ENCODE results near the gene TCF12. TPM values are rescaled to one million over a fixed set of nuclear protein-coding genes. Genes with fewer than 3 reads are reported as not detected.

TCF12 gene
- total and polyA plus RNA-seq, 2 of the 8 experiments (the other 6 are each of a cell fraction or from before 2014, with no cell fraction given): 85.8 to 101 TPM

DNA sequence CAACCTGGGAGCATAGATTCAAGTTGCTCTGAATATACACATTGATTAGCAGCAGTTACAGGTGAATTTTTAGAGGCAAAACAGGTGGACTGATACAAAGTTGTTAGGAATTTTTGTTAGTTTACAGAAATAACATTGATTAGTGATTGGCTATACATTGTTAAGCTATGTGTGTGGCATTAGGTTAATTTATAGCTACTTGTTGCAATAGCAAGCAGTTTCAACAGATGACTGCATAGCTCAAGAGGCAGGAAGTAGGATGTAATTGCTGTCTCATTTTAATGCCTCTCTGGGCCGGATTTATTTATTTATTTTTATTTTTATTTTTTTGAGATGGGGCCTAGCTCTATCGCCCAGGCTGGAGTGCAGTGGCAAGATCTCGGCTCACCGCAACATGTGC is 99.7 kb downstream of the TCF12 start:
- Histone ChIP-seq H3K56ac (replicated peaks; ENCODE audit: insufficient read length, low read depth, low read length) (no peak overlapping the region), H3K9me3 (ENCODE audit: insufficient read depth in 2 of 2, low read depth in 1 of 2, low read length in 1 of 2) (no peaks in the 10 kb centered on the region), H2BK120ac (replicated peaks; ENCODE audit: low read depth, low read length) (no peak overlapping the region), H3K79me2 (ENCODE audit: control insufficient read depth in 1 of 2, insufficient read depth in 2 of 2, low read length in 2 of 2) (peaks cover 0 to 89% of the 10 kb centered on the region in 2 experiments; a peak in 3 of 4 replicates), H3K18ac (ENCODE audit: extremely low read depth, low read length) (no peak overlapping the region), H2AK5ac (ENCODE audit: low read depth, low read length) (no peak overlapping the region), H3K23ac (ENCODE audit: insufficient read length) (no peak overlapping the region), H2BK15ac (ENCODE audit: low read length) (no peak overlapping the region), H3K9ac (replicated peaks in 1 of 4; ENCODE audit: extremely low read depth in 1 of 4, low read depth in 3 of 4, low read length in 3 of 4) (no peak overlapping the region), H3K14ac (ENCODE audit: insufficient read length) (no peak overlapping the region), H3K4me3 (ENCODE audit: extremely low read depth in 1 of 4, insufficient read depth in 2 of 4, low read depth in 3 of 4, low read length in 4 of 4) (no peak overlapping the region), H4K8ac (ENCODE audit: extremely low read depth, insufficient read depth, low read length) (no peak overlapping the region), H3K79me1 (ENCODE audit: low read depth, low read length) (peaks cover 3% of the 10 kb centered on the region; the same call in 1 of the 2 replicates), H2BK5ac (ENCODE audit: low read depth, low read length) (no peak overlapping the region), H3K4me1 (replicated peaks in 1 of 4; ENCODE audit: control insufficient read depth in 3 of 4, insufficient read depth in 4 of 4, low read length in 3 of 4) (peaks cover 1 to 12% (median 6%) of the 10 kb centered on the region in 4 experiments; a peak in 5 of 7 replicates), H3K27me3 (replicated peaks in 1 of 4; ENCODE audit: control insufficient read depth in 3 of 4, extremely low read depth in 1 of 4, insufficient read depth in 3 of 4, low read length in 3 of 4) (no peaks in the 10 kb centered on the region), H4K20me1 (replicated peaks in 1 of 2; ENCODE audit: control insufficient read depth in 1 of 2, insufficient read depth in 2 of 2, low read length in 2 of 2) (peaks cover 0 to 6% of the 10 kb centered on the region in 2 experiments), H2BK12ac (ENCODE audit: low read depth, low read length) (no peak overlapping the region; the same call in 1 of the 2 replicates), H3K27ac (ENCODE audit: low read depth, low read length) (no peak overlapping the region), H3K23me2 (ENCODE audit: low read depth, low read length) (no peaks in the 10 kb centered on the region), H3K4ac (replicated peaks; ENCODE audit: insufficient read length, low read depth, low read length) (no peak overlapping the region), H3K4me2 (ENCODE audit: insufficient read depth in 1 of 2, low read depth in 2 of 2, low read length in 2 of 2) (no peak overlapping the region), H4K5ac (ENCODE audit: insufficient read length, low read depth, low read length) (no peak overlapping the region), H2BK20ac (ENCODE audit: low read length) (no peak overlapping the region), H2AFZ (ENCODE audit: low read length) (no peak overlapping the region), H4K91ac (replicated peaks; ENCODE audit: insufficient read length, low read length) (no peak overlapping the region), H3K36me3 (ENCODE audit: control insufficient read depth in 2 of 4, insufficient read depth in 4 of 4, low read length in 3 of 4) (no peaks in the 10 kb centered on the region; a peak in 1 of 8 replicates)
- ChIA-PET CTCF (ENCODE audit: partially characterized antibody) (interaction anchor here (0.6 to 2.3 kb wide), 6 partner anchors 36 to 288 kb away, joined by 3 to 6 read pairs (median 4); no protein-coding TSS in a partner anchor), POLR2A (ENCODE audit: partially characterized antibody) (no interaction called here)
- FAIRE-seq (no peak), DNase-seq (ENCODE audit: low read depth in 1 of 2, low spot score in 2 of 2) (no peak)
- 70% methylated on average over 4 of the region's 4 CpGs; no CpG with 5 or more reads in 1 of the 2 experiments for WGBS, 2 experiments (ENCODE audit: extremely low coverage in 1 of 2, insufficient coverage in 1 of 2, insufficient read length in 1 of 2, insufficient replicate concordance in 2 of 2, low coverage in 1 of 2, low lambda C conversion rate in 2 of 2, missing lambda C conversion rate in 1 of 2)
- TF ChIP-seq CHD2 (IDR thresholded peaks at IDR 0.05; ENCODE audit: low read length): no peak
- no peak for TF ChIP-seq CBX8 (IDR thresholded peaks at IDR 0.05; ENCODE audit: borderline replicate concordance, low read depth, low read length)
- TF ChIP-seq EGR1 (IDR thresholded peaks at IDR 0.05; ENCODE audit: borderline replicate concordance, low read depth, low read length): no peak
- TF ChIP-seq ZNF274 (IDR thresholded peaks at IDR 0.05; ENCODE audit: borderline replicate concordance, extremely low read depth, low read length): no peak
- no peak for TF ChIP-seq BACH1 (IDR thresholded peaks at IDR 0.05; ENCODE audit: low read length)
- TF ChIP-seq, protein P1, sequence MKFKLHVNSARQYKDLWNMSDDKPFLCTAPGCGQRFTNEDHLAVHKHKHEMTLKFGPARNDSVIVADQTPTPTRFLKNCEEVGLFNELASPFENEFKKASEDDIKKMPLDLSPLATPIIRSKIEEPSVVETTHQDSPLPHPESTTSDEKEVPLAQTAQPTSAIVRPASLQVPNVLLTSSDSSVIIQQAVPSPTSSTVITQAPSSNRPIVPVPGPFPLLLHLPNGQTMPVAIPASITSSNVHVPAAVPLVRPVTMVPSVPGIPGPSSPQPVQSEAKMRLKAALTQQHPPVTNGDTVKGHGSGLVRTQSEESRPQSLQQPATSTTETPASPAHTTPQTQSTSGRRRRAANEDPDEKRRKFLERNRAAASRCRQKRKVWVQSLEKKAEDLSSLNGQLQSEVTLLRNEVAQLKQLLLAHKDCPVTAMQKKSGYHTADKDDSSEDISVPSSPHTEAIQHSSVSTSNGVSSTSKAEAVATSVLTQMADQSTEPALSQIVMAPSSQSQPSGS (IDR thresholded peaks at IDR 0.05; ENCODE audit: low read length): no peak
- TF ChIP-seq SP2 (IDR thresholded peaks at IDR 0.05; ENCODE audit: low read length): no peak
- TF ChIP-seq SUZ12 (IDR thresholded peaks at IDR 0.05; ENCODE audit: low read length): no peak
- no peak for TF ChIP-seq SP1 (IDR thresholded peaks at IDR 0.05; ENCODE audit: low read depth, low read length)
- TF ChIP-seq BCL11A (IDR thresholded peaks at IDR 0.05; ENCODE audit: low read depth in 2 of 2, low read length in 2 of 2): no peak
- TF ChIP-seq JUND (IDR thresholded peaks at IDR 0.05; ENCODE audit: low read length): no peak
- no peak for TF ChIP-seq KDM1A (IDR thresholded peaks at IDR 0.05; ENCODE audit: borderline replicate concordance, low read length)
- TF ChIP-seq KDM5A (IDR thresholded peaks at IDR 0.05; ENCODE audit: low read length): no peak
- no peak for TF ChIP-seq POU5F1 (IDR thresholded peaks at IDR 0.05; ENCODE audit: low read depth, low read length)
